Activated T-cell treated with anti-CD3 and anti-CD28 coated beads, Interleukin-2, amount 50 U/mL, for 24 hours (primary cell): Measurements from ENCODE around the gene PDE7B.

ENCODE experiments used
- DNase-seq: peaks from one replicate; pipeline ENCODE4 v3.0.0-alpha.2; 2020
- H3K27ac Mint-ChIP-seq: 2 replicates; pipeline ENCODE4 v1.8.0; 2020; ENCODE audit warnings: mild to moderate bottlenecking, mixed read lengths
- H3K27me3 Mint-ChIP-seq: 2 replicates; pipeline ENCODE4 v1.8.0; 2020; ENCODE audit warnings: mixed read lengths
- H3K36me3 Mint-ChIP-seq: 2 replicates; pipeline ENCODE4 v1.8.0; 2020; ENCODE audit warnings: low read depth, mixed read lengths
- H3K4me1 Mint-ChIP-seq: 2 replicates; pipeline ENCODE4 v1.8.0; 2020; ENCODE audit warnings: low read depth, mixed read lengths
- H3K4me3 Mint-ChIP-seq: 2 replicates; pipeline ENCODE4 v1.8.0; 2020; ENCODE audit warnings: mild to moderate bottlenecking, moderate library complexity, mixed read lengths
- H3K9me3 Mint-ChIP-seq: 2 replicates; pipeline ENCODE4 v1.8.0; 2020; ENCODE audit warnings: mixed read lengths

The PDE7B gene

DNA sequence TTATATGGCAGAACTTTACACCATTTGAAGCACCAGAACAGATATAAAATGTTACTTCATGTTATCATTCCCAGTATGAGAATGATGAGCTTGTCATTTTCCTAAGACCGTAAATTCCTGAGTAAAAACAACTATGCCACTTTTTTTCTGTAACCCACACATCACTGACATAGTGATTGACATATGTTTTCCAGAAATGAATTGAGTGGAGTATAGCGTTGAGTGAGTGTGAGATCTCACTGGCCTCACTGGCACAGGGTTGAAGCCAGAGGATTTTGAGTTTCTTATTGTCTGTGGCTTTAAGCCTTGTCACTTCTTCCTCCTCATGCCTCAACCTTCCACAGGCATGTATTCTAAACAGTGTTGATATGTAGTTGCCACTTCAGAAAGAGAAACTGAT, 62.3 kb downstream of the PDE7B start:
- Mint-ChIP-seq H3K36me3 (no peaks in the 10 kb centered on the region), H3K4me1 (peaks cover 6% of the 10 kb centered on the region), H3K27me3 (no peaks in the 10 kb centered on the region), H3K4me3 (no peak overlapping the region), H3K27ac (no peak overlapping the region), H3K9me3 (no peaks in the 10 kb centered on the region)
- DNase-seq: no peak

DNA sequence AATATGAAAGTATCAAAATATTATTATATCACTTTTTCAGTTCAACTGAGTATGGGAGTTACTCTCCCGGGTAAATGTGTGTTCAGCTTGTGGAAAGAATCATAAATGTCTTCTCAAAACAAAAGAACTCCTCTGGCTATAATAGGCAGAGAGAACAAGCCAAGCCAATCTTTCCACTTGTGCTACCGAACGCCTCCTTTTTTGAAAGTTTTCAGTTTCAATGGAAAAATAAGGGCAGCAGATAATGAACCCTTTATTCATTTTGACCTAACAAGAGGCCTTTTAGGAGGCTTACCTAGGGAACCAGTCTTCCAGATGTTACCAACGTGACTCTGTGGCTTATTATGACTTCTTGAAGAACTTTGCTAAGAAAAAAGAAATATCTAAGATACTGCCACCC, 67.5 kb downstream of the PDE7B start:
- H3K9me3 Mint-ChIP-seq: no peaks in the 10 kb centered on the region
- H3K4me1 Mint-ChIP-seq: peaks cover 18% of the 10 kb centered on the region
- H3K36me3 Mint-ChIP-seq: no peaks in the 10 kb centered on the region
- no peak for DNase-seq
- H3K27me3 Mint-ChIP-seq: peaks cover 8% of the 10 kb centered on the region
- no peak overlapping the region for H3K27ac Mint-ChIP-seq
- no peak overlapping the region for H3K4me3 Mint-ChIP-seq

DNA sequence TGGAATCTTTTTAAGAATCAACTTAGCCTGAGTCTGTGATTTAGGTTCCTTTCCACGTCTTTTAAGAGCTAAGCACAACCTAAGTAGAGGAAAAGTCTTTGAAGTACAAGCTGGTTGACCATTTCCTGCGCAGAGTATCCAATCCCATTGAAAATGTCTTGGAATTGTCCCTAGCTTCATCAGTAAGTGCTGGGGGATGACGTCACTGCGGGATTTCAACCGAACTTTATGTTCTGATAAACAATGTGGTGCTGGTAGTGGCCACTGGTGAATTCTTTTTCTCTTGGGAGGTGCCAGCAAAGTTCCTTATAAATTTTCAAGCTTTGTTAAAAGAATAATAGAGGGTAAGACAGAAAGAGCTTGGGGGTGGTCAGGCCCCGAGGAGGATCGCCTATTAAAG, 69.2 kb downstream of the PDE7B start:
- H3K27me3 Mint-ChIP-seq: peaks cover 8% of the 10 kb centered on the region
- peaks cover 18% of the 10 kb centered on the region for H3K4me1 Mint-ChIP-seq
- H3K9me3 Mint-ChIP-seq: no peaks in the 10 kb centered on the region
- no peak for DNase-seq
- no peak overlapping the region for H3K4me3 Mint-ChIP-seq
- H3K36me3 Mint-ChIP-seq: no peaks in the 10 kb centered on the region
- H3K27ac Mint-ChIP-seq: no peak overlapping the region

DNA sequence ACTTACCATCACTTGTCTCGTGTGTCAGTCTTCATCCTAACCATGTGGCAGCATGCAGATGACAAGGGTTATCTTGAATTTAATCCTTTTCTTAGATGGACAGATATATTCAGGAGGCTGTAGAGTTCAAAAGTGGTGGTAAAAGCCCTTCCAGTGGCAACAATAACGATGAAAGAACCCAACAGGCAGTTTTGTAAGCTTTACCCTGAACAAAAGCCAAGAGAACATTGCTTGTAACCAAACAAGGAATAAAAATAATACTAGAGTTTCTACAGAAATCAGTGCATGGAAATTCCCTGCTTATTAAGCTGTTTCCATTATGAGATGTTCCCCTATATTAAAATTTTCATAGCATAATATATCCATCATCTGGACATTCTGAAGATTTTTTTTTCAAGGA, 69.7 kb downstream of the PDE7B start:
- no peaks in the 10 kb centered on the region for H3K36me3 Mint-ChIP-seq

DNA sequence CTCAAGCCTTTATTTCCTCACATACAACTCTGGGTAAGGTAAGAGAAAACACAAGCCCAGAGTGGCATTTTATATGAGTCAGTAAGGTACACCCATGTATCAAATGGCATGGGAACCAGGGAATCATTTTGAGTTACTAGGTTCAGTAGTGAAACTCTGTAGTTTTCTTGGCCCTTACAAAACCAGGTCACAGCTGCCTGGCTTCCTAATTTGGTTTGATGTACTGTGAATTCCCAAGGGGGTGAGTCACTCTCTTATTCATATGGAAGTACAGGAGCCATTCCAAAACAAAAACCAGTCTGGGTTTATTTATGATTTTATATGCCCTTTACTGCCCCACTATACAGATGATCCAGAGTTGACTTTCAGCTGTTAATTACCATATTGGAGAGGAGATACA, 70.7 kb downstream of the PDE7B start:
- Mint-ChIP-seq H3K27me3 (peaks cover 8% of the 10 kb centered on the region), H3K36me3 (no peaks in the 10 kb centered on the region), H3K4me3 (no peak overlapping the region), H3K9me3 (no peaks in the 10 kb centered on the region), H3K4me1 (peaks cover 18% of the 10 kb centered on the region), H3K27ac (no peak overlapping the region)
- no peak for DNase-seq

More for the DNA sequence above, 69.7 kb downstream of the PDE7B start:
- Mint-ChIP-seq H3K4me3 (no peak overlapping the region), H3K4me1 (peaks cover 18% of the 10 kb centered on the region), H3K27ac (no peak overlapping the region), H3K27me3 (peaks cover 8% of the 10 kb centered on the region), H3K9me3 (no peaks in the 10 kb centered on the region)
- DNase-seq: no peak

DNA sequence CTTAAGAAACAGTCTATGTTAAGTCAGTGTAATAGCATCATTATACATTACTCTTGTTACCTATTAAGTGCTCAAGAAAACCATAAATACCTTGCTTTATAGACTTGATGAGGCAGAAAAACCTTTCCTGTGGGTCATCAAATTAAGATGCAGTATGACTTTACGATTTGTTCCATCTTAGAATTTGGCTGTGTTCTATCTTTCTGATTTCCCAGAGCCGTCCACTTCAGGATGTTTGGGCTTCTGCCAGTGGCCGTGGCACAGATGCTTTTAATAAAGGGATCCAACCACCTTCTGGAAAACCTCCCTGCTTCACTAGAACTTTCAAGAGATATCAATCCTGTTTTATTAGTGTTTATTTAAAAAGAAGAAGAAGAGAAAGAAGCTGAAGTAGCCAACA, 71.2 kb downstream of the PDE7B start:
- Mint-ChIP-seq H3K27me3 (peaks cover 8% of the 10 kb centered on the region), H3K4me1 (peaks cover 18% of the 10 kb centered on the region), H3K27ac (no peak overlapping the region), H3K36me3 (no peaks in the 10 kb centered on the region), H3K9me3 (no peaks in the 10 kb centered on the region), H3K4me3 (no peak overlapping the region)
- DNase-seq: no peak

DNA sequence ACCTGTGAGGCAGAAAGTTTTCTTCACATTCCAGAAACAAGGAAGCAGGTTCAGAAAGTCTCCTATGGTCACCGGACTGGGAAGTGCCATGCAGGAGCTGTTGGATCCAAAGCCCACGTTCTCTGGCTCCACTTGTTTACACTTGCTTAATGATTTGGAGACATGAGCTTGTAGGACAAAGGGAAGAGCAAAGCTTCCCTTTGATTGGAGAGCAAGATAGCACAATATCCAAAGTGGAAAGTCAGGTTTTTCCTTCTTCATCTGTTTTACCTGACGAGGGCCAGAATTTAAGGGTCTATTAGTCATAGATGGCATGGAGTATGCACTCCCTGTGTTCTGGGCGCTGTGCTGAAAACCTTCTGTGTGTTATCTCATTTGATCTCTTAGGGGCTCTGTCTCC, 81.2 kb downstream of the PDE7B start:
- Mint-ChIP-seq H3K4me1 (peaks cover 7% of the 10 kb centered on the region), H3K4me3 (no peak overlapping the region), H3K27me3 (no peaks in the 10 kb centered on the region), H3K36me3 (no peaks in the 10 kb centered on the region), H3K27ac (no peak overlapping the region), H3K9me3 (peaks cover 5% of the 10 kb centered on the region)
- no peak for DNase-seq

DNA sequence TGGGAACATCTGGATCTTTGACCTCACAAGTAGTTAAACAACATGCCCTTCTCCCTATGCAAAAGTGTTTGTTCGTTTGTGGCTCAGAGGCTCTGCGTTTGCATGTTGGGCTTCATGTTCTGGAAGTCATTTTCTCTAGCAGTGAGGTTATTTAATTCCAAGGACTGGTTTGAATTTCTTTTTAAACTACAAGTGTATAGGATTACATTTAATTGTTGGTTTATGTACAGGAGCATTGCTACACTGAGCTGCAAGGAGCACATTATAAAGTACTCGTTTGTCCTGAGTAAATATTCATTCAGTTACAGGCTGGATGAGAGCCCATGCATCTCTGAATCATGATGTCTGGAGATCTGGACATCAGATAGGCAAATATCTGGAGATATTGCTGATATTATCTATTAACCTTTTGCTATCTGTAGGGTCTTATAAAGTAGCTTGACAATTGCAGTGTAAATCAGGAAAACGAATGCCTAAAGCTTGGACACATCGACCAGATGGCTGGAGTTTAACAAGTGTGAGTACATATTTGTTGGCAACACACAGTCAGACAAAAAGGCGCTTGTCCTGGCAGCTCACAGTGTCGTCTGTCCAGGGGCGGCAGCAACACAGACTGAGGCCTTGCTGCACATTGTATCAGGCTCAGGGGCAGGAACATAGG, 84.6 kb downstream of the PDE7B start:
- H3K4me1 Mint-ChIP-seq: peaks cover 2% of the 10 kb centered on the region
- no peaks in the 10 kb centered on the region for H3K27me3 Mint-ChIP-seq
- H3K36me3 Mint-ChIP-seq: no peaks in the 10 kb centered on the region
- DNase-seq: no peak
- no peak overlapping the region for H3K27ac Mint-ChIP-seq
- H3K9me3 Mint-ChIP-seq: no peaks in the 10 kb centered on the region
- H3K4me3 Mint-ChIP-seq: no peak overlapping the region

DNA sequence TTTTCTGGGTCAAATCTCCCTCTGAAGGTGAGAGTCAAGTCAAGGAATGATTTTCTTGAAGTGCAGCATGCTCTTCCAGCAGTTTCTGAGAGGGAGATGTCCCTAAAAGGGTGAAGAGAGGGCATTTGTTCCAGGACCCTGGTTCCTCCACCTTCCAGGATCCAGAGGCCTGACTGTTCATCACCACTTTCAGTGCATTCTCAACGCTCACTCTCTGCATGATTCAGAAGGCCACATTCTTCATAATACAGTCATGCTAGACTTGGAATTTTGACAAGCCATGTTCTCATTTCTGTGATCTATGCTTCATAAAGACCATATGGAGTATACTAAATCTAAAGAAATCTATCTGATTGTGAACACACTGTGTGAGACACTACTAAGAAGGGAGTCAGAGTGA, 85.1 kb downstream of the PDE7B start:
- no peak overlapping the region for H3K4me3 Mint-ChIP-seq
- H3K27ac Mint-ChIP-seq: no peak overlapping the region
- no peaks in the 10 kb centered on the region for H3K36me3 Mint-ChIP-seq
- H3K27me3 Mint-ChIP-seq: no peaks in the 10 kb centered on the region
- DNase-seq: no peak
- no peaks in the 10 kb centered on the region for H3K9me3 Mint-ChIP-seq
- H3K4me1 Mint-ChIP-seq: peaks cover 2% of the 10 kb centered on the region

DNA sequence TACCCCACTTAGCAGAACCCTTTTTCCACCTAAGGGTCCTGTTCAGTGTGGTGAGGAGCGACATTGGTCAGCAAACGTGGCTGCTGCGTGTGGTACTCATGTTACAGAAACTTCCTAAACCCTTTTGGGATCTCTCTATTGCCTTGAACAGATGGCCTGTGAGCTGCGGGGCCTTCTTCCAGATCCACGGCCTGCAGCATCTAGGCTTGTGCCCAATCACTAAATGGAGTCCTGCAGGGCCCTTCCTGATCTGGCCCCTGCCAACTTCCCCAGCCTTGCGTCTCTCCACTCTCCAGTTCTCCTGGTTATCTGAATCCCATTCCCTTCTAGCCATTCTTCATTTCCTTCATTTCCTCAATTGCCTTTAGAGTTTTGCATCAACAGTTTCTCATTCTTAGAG, 85.6 kb downstream of the PDE7B start:
- no peak overlapping the region for H3K4me3 Mint-ChIP-seq
- no peaks in the 10 kb centered on the region for H3K27me3 Mint-ChIP-seq
- H3K4me1 Mint-ChIP-seq: peaks cover 2% of the 10 kb centered on the region
- no peak overlapping the region for H3K27ac Mint-ChIP-seq
- no peaks in the 10 kb centered on the region for H3K36me3 Mint-ChIP-seq
- DNase-seq: no peak
- no peaks in the 10 kb centered on the region for H3K9me3 Mint-ChIP-seq

DNA sequence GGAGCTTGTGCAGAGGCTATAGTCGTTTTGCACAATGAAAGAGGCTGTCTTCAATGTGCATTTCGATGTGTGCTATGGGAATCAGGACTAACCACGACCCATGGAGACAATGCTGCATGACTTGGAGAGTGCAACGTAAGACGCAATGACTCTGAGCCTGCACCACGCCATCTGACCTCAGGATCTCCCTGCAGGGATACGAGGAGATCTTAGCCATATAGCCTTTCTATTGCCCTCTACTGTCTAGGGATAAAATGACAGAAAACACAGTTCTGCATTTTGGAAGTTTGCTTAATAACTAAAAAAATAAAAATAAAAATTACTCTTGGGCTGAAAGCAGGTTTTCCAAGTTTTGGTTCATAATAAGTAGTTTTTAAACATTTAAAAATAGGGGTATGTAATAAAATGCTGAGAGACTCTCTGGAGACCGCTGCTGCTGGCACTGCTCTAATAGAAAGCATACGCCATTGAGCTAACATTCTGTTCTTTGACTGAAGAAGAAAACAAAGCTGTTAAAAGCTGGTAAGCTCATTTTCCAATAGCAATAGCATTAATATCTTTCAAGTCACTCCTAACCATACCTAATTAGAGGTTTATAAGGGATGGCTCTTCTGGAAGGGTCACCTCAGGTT, 87.2 kb downstream of the PDE7B start:
- Mint-ChIP-seq H3K36me3 (no peaks in the 10 kb centered on the region), H3K4me3 (no peak overlapping the region), H3K9me3 (no peaks in the 10 kb centered on the region), H3K27me3 (no peaks in the 10 kb centered on the region), H3K27ac (no peak overlapping the region), H3K4me1 (peaks cover 2% of the 10 kb centered on the region)
- DNase-seq: no peak

DNA sequence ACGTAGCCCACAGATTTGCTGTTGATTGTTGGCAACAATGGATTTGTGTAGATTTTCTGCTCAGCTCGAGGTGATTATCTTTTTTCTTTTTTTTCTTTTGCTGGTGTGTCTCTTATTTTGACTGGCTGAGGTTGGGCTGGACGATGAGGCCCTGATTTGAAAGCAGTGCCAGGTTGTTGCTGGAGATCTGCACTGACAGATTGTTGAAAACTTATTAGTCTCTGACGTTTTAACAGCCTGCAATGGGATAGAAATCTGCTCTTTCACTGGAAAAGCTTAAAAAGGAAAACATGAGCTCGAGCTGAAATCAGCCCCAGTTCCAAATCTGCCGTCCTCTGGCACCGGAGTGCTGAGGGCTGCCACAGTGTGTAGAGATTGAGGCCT, 87.7 kb downstream of the PDE7B start:
- Mint-ChIP-seq H3K4me3 (no peak overlapping the region), H3K36me3 (no peaks in the 10 kb centered on the region), H3K4me1 (peaks cover 2% of the 10 kb centered on the region), H3K27ac (no peak overlapping the region), H3K27me3 (no peaks in the 10 kb centered on the region), H3K9me3 (no peaks in the 10 kb centered on the region)
- no peak for DNase-seq

DNA sequence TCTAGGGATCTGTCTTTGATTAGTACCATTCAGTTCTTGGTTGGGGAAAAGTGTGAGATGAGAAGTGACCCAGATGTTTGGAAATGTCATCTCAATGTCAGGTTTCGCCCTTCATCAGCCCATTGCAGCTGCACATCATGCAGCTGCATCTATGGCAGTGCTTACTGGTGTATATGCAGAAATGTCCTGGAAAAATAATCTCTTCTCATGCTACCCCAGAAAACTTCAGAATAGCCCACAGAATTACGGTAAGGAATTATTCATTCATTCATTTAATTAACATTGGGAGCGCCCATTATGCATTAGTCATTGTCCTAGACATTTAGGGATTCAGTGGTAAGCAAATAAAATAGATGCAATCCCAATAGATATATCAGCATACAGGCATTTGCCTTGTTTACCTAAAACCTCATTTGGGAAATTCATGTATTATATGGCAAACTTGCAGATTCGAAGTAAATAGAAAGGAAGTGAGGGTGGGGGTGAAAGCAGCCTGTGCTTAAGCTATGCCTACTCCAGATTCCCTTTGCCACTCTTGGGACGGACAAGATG, 89.2 kb downstream of the PDE7B start:
- DNase-seq: no peak
- Mint-ChIP-seq H3K4me3 (no peak overlapping the region), H3K4me1 (peaks cover 2% of the 10 kb centered on the region), H3K36me3 (no peaks in the 10 kb centered on the region), H3K27ac (no peak overlapping the region), H3K27me3 (no peaks in the 10 kb centered on the region), H3K9me3 (no peaks in the 10 kb centered on the region)

DNA sequence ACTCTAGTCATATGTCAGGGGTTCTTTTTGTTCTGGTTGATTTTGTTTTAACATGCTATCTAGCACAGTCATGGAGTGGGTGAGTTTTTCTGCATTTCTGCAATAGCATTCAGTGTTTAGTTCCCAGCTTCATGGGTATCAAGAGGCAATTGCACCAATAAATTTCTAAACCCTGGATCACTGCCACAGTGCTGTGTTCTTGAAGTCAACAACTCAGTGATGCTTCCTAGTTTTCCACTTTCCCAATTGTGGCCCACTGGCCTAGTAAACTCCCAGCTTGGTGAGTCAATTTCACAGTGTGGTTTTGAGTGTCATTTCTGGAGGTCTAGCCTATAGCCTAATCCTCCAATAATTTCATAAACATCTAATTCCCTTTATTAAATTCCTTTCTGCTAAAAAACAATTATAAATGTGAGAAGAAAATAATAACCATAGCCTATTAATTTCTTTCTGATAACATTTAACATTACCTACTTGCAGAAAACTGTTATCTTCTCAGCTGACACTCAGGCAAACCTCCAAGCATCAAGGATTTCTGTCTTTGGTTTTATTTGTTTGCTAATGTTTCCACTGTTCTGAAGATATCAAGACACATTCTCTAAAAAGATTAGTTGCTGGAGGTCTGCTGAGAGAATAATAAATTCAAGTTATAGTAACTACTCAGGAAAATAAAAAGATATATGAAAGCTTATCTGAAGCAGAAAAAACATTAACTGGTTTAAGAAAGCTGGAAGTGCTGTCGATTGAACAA, 89.9 kb downstream of the PDE7B start:
- Mint-ChIP-seq H3K27me3 (no peaks in the 10 kb centered on the region), H3K36me3 (no peaks in the 10 kb centered on the region), H3K4me1 (peaks cover 2% of the 10 kb centered on the region), H3K27ac (no peak overlapping the region), H3K9me3 (no peaks in the 10 kb centered on the region), H3K4me3 (no peak overlapping the region)
- no peak for DNase-seq

DNA sequence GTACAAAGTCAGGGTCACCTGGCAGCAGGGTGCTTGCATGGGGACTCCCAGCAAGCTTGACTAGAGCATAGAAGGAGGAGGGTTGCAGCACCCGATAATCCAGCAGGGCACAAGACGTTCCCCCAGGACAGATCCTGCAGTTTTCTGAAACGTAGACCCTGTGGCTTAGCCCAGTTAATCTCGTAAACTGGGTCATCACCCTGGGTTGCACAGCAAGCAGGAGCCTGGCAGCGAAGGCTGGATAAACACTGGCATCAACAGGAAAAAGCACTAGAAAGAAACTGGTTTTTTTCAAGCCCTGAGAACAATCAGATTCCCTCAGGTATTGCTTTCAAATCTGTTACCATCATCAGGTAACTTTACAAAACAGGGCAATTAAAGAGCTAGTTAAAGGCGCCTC, 92.6 kb downstream of the PDE7B start:
- H3K4me1 Mint-ChIP-seq: no peaks in the 10 kb centered on the region
- H3K9me3 Mint-ChIP-seq: no peaks in the 10 kb centered on the region

More for the DNA sequence above, 92.6 kb downstream of the PDE7B start:
- no peaks in the 10 kb centered on the region for H3K36me3 Mint-ChIP-seq
- no peaks in the 10 kb centered on the region for H3K27me3 Mint-ChIP-seq
- no peak overlapping the region for H3K27ac Mint-ChIP-seq
- H3K4me3 Mint-ChIP-seq: no peak overlapping the region
- DNase-seq: no peak
